ENCODE results near the gene MRGPRE. TPM values are rescaled to one million over a fixed set of nuclear protein-coding genes. Genes with fewer than 3 reads are reported as not detected.

Gene MRGPRE
- total RNA-seq, 1 experiment from 2014 or later = not detected

- Histone ChIP-seq H2AFZ (ENCODE audit: low read length) (no peak overlapping the region), H2BK20ac (ENCODE audit: low read depth, low read length, poor library complexity, severe bottlenecking) (no peak overlapping the region), H3T11ph (ENCODE audit: low read length) (no peak overlapping the region), H3K4me1 (ENCODE audit: insufficient read depth, low read length) (peaks cover 6% of the 10 kb centered on the region; the same call in 1 of the 2 replicates), H3K18ac (ENCODE audit: insufficient read length, low read depth, low read length) (no peak overlapping the region), H2BK120ac (ENCODE audit: low read depth, low read length, poor library complexity, severe bottlenecking) (no peak overlapping the region), H3K4ac (ENCODE audit: low read depth, low read length) (no peak overlapping the region), H3K79me1 (ENCODE audit: insufficient read depth, low read depth, low read length, poor library complexity, severe bottlenecking) (no peaks in the 10 kb centered on the region), H2AK5ac (ENCODE audit: insufficient read length, low read length) (no peak overlapping the region), H4K20me1 (ENCODE audit: control insufficient read depth, insufficient read depth, insufficient read length) (no peaks in the 10 kb centered on the region), H3K9me3 (ENCODE audit: control insufficient read depth, low read depth, low read length) (no peaks in the 10 kb centered on the region), H4K91ac (ENCODE audit: insufficient read length, low read depth, low read length) (no peak overlapping the region), H4K5ac (ENCODE audit: insufficient read length, low read depth, low read length) (no peak overlapping the region), H2BK15ac (ENCODE audit: low read depth, low read length) (no peak overlapping the region), H4K8ac (replicated peaks; ENCODE audit: insufficient read length, low read depth, low read length) (no peak overlapping the region), H3K56ac (ENCODE audit: insufficient read length, low read depth, low read length) (no peak overlapping the region), H2BK5ac (ENCODE audit: insufficient read length, low read length) (no peak overlapping the region), H3K23me2 (ENCODE audit: insufficient read length, low read depth, low read length, poor library complexity, severe bottlenecking) (no peaks in the 10 kb centered on the region), H3K14ac (ENCODE audit: insufficient read depth, low read length) (no peak overlapping the region), H3K23ac (ENCODE audit: insufficient read length, low read depth, low read length) (no peak overlapping the region), H3K9ac (ENCODE audit: extremely low read depth, insufficient read length, low read length) (no peak overlapping the region), H3K79me2 (ENCODE audit: insufficient read depth, low read length) (no peaks in the 10 kb centered on the region), H3K27me3 (ENCODE audit: insufficient read depth, low read length) (no peaks in the 10 kb centered on the region), H3K27ac (ENCODE audit: insufficient read length, low read depth, low read length) (no peak overlapping the region), H2BK12ac (ENCODE audit: insufficient read length, low read depth, low read length) (no peak overlapping the region), H3K4me2 (ENCODE audit: insufficient read depth, insufficient read length, low read length) (no peak overlapping the region)
- WGBS (ENCODE audit: extremely low coverage, insufficient read length, low lambda C conversion rate) = no CpG with 5 or more reads among the region's 11 CpGs
- peaks cover 11% of the 10 kb centered on the region for H3K27me3 Mint-ChIP-seq (ENCODE audit: low read depth)
- no peaks in the 10 kb centered on the region for H3K36me3 Mint-ChIP-seq (ENCODE audit: insufficient read depth in 1 of 3, low read depth in 3 of 3)
- peaks cover 37 to 45% of the 10 kb centered on the region in 2 experiments for H3K4me1 Mint-ChIP-seq
- no peak for DNase-seq
- H3K9me3 Mint-ChIP-seq = peaks cover 0 to 3% of the 10 kb centered on the region in 2 experiments; a peak in 2 of 5 replicates
- no peak overlapping the region for H3K27ac Mint-ChIP-seq
- TF ChIP-seq CTCF (conservative IDR thresholded peaks at IDR 0.05) = no peak
- H3K4me3 Mint-ChIP-seq = no peak overlapping the region
These were observed 45.9 kb downstream of the MRGPRE start for GRCh38 chr11:3186166-3186953.
